ENCODE measurements around the gene ANKRD27.
"Not testable (repeated sequence)": the region's sequence is repeated elsewhere in the genome, so short reads cannot be mapped to it uniquely, and the experiment has no call there.

The ANKRD27 gene

DNA sequence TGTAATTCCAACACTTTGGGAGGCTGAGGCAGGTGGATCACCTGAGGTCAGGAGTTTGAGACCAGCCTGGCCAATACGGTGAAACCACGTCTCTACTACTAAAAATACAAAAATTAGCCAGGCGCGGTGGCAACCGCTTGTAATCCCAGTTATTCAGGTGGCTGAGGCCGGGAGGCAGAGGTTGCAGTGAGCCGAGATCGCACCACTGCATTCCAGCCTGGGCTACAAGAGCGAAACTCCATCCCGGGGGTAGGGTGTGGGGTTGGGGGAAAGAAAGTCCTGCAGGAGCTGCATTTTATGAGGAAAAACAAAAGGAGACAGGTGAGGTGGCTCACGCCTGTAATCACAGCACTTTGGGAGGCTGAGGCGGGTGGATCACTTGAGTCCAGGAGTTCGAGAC lies 22.6 kb downstream of the ANKRD27 start:
- DNase-seq, result not testable (repeated sequence)

DNA sequence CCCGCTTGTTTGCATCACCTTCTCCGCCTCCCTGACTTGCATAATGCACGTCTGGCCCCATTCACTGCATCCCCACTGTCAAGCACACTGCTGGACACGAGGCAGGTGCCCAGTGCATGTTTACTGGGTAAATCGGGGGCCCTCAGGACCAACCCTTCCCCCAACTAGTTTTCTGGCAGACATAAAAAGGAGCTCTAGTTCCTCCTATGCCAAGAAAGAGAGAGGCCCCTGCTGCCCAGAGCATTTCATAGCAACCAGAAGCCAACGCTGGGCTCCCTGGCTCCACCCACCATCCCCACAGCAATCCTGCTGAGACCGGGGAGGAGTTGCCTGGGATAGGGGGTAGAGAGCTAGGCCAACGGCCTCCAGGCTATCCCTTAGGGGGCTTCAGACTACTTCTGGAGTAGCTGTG lies 23.2 kb downstream of the ANKRD27 start:
- no peak for DNase-seq

DNA sequence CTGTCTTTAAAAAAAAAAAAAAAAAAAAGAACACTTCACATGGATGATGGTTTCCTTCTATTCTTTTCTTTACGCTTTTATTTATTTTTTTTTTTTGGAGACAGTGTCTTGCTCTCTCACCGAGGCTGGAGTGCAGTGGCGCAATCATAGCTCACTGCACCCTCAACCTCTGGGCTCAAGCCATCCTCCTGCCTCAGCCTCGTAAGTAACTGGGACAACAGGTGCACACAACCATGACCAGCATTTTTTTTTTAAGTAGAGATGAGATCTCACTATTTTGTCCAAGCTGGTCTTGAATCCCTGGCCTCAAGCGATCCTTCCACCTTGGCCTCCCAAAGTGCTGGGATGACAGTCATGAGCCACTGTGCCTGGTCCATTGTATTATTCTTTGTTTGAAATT lies 24.3 kb downstream of the ANKRD27 start:
- DNase-seq, result no peak

DNA sequence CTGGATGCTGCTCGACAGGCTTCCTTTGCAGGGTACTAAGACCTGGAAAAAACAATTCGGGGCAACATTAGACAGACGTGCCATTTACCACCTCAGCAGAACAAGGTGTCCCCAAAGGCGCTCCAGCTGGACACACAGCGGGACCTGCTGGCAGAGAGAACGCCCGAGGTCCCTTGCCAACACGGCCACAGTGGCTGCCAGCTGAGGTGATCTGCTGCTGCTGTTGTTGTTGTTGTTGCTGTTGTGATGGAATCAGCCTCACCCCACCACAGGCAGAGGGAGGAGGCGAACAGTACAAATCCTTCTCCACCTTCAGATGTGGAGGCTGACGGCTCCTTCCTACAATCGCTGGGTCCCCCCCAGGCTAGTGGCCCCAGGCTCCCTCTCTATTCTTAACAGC lies 25.2 kb downstream of the ANKRD27 start:
- DNase-seq, result no peak

DNA sequence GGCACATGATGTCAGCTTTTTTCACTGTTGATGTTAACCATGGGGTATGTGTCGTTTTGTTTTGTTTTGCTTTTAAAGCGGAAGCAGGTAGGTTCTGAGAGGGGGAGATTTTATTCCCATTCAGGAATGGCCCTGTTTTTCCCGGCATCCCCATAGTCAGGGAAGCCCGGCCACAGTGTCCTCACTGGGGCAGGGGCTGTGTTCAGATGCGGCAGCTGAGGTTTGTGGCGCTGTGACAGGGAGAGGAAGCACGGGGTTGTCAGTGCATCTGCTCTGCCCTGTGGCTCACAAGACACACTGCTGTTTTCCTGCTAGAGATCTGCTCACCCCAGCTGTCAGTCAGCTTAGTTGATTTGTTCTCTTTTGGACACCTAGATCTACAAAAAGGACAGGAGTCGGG lies 27.6 kb downstream of the ANKRD27 start:
- no peak for DNase-seq

DNA sequence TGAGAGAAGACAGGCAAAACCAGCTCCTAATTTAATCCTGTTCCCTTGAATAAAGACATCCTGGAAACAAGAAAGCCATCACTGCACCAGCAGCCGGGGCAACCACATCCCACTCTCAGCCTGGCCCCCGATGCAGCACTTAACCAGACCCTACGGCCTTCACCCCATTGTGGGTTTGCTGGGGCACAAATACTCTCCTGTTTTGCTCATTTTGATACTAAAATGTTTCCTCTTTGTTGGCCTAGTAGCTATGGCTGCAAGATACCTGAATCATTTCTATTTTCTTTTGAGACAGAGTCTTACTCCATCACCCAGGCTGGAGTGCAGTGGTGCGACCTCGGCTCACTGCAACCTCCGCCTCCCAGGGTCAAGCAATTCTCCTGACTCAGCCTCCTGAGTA lies 28.4 kb downstream of the ANKRD27 start:
- DNase-seq, result no peak

DNA sequence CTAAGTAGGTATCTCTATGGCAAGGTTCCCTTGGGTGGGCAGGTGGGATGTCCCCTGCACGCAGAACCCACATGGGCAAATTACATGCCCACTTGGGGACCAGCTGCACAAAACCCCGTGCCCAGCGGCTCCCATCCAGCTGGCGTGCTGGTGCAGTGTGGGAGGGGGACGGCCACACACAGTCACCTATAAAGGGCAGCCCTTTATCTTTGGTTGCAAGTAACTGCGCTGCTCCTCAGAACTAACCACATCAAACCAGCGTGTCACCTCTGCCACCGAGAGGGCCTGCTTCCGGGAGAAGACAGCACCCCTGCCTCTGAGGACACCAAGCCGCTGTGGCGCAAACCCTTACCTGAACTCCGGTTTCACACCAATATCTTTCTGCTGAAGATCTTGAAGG lies 32.2 kb downstream of the ANKRD27 start:
- no peak for DNase-seq

DNA sequence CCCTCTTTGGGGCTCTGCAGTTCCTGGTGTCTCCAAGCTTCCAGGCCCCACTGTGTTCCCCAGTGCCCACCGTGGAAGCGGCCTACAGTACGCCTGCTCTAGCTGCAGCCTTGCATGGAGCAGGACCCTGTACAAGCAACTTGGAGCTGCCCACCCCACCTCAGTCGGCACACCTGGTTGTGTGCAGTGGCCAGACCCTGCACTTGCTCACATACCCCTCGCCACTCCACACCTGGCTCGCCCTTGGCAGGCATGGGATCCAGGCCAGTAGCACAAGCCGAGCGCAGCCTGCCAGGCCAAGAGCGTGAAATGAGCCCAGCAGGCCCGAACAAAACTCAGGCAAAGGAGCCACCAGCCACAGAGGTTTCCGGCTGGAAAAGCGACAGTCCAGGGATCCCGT lies 36.4 kb downstream of the ANKRD27 start:
- no peak for DNase-seq

DNA sequence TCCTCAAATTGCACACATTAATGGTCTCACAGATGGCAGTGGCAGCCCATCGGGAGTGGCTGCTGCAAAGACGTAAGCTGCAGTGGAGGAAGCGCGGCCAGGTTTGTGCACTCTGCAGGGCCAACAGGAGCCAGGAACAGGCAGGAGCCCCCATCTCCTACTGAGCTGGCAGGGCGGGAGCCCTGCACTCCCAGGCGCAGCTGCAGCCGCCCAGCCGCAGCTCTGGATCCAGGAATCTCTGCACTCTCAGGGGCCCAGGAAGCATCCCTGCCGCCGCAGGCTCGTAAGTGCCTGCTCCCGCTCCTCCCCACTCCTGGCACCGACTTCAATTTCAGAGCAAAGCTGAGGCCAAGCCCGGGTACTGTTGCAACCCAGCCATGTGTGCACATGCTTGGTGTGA lies 37.5 kb downstream of the ANKRD27 start:
- no peak for DNase-seq

DNA sequence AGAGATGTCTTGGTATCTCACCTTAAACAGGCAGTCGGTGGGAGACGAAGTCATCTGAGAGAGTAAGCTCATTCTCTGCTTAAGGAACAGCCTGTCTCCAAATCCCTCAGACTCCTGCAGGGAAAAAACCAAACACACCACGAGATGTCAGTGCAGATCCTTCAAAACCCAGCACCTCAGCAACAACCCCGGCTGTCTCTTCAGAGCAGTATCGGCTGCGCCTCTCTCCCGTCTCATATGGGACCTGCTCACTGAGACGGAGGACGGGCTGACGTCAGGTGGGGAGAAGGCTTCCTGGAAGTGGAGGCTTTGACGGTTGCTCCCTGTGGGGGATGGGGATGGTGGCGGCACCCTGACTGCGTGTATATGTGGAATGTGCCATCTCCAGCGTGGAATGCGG lies 43.6 kb downstream of the ANKRD27 start:
- no peak for DNase-seq

DNA sequence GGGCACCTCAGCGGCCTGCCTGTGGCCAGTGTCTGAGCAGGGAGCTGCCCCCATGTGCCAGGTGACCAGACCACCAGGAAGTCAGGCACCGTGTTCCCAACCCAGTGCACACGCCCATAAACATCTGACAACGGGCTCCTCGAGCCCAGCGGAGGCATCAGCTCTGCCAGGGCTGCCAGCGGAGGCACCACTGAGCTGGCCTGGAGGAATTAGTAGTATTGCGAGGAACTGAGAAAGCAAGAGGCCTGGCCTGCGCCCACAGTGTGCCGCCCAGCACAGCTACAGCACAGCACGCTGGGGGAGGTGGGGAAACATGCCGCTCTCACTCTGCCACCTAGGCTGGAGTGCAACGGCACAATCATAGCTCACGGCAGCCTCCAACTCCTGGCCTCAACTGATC lies 44.6 kb downstream of the ANKRD27 start:
- DNase-seq, result no peak

DNA sequence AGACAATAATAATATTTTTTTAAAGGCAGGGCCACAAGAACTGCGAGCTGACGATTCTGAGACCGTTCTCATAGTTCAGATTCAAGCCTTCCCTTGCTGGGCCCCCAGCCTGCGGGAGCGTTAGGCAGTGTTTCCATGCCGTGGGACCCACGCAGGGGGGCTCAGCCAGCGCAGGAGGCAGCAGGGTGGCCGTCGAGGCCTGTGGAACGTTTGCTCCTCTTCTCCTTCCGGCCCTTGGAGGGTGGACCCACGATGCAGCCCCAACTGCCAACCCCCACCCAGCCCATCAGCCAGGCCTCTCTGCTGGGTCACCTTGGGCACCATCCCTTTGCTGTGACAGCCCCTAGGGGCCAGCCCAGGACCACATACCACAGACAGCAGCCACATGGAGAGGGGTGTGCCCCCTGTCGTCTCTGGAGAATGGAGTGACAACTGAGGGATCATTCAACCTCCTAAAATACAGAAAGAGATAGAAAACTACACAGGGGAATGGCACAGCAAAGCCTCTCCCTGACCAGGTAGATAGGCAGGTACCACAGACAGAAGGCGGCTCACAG lies 47.2 kb downstream of the ANKRD27 start:
- DNase-seq, result no peak

DNA sequence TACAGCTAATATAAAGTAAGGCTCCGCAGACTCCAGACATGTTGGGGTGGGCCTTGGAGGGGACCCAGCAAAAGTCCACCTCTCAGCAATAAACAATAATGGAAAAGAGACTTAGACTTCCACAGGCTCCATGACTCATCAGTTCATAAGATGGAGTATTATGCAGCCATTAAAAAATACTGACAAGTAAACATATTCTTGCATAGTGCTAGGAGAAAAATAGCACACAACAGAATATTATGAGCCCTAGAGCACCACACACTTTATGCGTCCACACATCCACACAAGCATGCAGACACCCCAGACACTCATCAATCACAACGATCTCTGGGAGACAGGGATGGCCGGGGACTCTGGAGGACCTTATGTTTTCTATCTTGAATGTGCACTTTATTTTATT lies 48.0 kb downstream of the ANKRD27 start:
- no peak for DNase-seq

DNA sequence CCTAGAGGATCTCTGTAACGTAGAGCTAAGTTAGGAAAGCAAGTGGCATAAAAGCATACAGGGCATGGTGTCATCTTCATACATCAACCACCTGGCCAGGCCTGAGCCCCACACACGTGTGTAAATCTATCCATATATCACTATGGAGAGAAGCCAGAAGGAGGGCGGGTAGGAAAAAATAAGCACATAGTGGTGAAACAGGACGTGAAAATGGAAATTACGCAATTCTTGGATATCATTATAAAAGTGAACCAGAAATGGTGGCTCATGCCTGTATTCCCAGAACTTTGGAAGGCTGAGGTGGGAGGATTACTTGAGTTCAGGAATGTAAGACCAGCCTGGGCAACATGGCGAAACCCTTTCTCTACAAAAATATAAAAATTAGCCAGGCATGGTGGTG lies 50.6 kb downstream of the ANKRD27 start:
- no peak for DNase-seq

DNA sequence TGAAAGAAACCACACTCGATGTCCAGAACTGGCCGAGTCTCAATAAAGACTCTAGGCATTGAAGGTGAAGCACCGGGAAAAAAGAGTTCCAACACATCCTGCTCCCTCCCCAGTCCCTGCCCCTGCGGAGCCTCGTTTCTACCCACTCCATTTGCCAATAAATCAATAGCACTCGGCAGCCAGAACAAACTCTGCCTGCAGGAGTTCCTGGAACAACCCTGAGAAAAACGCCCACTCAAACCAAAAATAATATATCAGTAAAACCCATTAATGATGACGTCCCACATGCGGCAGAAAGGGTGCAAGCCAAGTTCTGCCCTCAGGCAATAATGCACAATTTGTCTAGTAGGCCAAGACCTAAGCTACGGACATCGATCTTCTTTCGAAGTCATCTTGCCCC lies 53.0 kb downstream of the ANKRD27 start:
- DNase-seq, result no peak

DNA sequence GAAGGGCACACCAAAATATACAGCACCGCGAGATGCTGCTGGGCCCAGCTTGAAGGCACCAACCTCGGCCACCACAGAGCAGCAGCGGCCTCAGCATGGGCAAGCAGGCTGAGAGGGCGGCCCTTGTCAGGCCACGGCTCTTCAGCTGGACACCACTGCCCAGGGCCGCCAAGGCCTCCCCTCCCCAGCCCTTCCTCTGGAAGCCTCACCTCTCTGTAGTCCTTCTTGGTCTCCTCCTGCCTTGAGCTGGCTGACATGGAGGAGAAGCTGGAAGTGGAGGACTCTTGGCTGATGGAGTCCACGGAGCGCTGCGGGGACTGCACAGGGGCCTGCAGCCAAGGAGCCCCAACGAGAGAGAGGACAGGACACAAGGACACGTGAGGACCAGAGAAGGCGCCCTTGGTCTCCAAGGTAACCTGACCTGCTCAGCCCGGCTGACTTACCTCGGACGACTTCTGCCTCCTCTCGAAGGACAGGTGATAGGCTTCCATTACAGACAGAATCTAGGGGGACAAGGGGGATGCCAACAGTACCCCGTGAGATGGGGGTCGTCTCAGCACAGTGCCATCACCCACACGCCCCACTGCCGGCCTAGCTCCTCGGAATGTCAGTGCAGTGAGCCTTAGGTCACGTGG lies 55.8 kb downstream of the ANKRD27 start:
- DNase-seq, result no peak

DNA sequence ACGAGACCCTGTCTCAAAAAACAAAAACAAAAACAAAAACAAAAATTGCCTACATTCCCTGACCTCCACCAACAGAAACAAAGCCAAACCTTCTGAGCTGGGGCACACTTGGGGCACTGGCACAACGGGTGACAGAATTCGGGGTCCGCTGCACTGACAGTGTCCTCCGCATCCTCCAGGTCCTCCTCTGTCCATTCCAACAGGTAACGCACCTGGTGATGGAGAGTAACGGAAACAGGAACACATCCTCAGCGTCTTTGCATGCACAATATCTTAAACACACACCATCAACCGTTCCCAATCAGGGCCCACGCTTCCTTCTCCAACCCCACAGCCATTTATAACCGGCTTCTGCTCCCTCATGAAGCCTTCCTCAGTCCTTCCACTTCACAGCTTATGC lies 59.4 kb downstream of the ANKRD27 start:
- DNase-seq, result no peak

DNA sequence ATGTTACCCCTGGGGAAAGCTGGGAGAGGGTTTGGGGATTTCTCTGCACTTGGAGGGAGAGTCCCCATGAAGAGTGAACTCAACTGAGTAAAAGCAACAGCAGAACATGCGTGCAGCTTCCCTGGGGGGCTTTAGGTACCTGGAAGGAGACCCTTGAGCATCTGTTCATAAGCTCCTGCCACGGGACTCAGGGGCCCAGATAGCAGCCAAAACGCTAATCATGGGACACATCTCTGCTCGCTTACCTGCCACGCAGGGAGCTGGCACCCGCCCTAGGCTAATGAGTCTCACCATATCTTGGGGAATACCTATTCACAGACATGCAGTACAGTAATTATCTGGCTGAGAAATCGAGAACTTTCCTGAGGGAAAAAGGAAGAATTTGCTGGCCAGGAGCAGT lies 60.1 kb downstream of the ANKRD27 start:
- DNase-seq, result no peak

DNA sequence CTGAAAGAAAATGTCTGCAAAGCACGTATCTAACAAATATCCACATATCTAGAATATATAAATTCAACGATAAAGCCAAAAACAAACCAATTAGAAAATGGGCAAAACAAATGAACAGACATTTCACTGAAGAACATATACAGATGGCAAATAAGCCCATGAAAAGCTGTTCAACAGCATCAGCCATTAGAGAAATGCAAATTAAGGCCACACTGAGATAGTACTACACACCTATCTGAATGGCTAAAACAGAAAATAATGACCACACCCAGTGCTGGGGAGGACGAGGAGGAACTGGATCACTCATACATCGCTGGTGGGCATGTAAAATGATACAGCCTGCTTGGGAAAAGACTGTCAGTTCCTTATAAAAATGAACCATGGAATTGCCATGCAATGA lies 62.0 kb downstream of the ANKRD27 start:
- DNase-seq, result no peak

DNA sequence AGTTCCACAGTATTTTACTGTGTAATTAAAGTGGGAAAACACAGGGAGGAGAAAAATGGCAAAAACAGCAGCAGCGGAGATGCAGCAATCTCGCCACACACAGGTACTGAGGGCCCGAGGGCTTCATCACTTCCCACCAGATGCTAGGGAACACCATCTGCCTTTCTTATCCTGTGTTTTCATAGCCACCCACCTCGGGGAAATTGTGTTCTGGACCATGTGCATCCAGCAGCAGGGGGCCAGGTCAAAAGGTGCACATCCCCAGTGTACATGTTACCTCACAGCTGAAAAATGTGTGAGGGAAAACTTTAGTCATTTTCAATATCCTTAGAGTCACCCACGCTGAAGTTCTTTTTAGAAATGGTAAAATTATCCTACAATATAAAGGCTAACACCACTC lies 63.8 kb downstream of the ANKRD27 start:
- DNase-seq, result peak; percentile 29

DNA sequence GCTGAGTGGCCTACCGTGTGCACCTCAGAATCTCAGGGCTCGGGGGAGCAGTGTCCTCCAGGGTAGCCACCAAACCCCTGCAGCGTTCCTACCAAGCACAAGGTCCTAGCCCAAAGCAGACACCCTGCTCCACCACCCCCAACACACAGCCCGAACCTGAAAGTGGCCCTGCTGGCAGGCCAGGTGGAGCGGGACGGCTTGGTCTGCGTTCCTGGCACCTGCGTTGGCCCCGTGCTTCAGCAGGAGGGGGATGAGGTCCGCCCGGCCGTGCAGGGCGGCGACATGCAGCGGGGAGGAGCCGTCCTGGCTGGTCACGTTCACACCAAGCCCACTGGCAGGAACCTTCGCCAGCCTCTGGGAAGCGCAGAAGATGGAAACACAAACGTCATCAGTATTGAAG lies 67.5 kb downstream of the ANKRD27 start:
- no peak for DNase-seq

DNA sequence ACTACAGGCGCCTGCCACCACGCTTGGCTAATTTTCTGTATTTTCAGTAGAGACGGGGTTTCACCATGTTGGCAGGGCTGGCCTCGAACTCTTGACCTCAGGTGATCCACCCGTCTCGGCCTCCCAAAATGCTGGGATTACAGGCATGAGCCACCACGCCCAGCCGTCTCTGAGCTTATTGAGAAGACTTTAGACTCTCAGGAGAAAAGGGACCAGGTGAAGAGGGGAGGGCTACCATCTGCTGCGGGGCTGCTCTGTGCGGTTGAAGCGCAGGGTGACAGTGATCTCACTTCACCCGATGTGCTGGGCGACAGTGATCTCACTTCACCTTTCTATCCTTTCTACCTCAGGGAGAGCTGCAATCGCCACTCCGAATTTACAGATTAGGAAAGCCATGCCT lies 68.7 kb downstream of the ANKRD27 start:
- DNase-seq, result no peak

DNA sequence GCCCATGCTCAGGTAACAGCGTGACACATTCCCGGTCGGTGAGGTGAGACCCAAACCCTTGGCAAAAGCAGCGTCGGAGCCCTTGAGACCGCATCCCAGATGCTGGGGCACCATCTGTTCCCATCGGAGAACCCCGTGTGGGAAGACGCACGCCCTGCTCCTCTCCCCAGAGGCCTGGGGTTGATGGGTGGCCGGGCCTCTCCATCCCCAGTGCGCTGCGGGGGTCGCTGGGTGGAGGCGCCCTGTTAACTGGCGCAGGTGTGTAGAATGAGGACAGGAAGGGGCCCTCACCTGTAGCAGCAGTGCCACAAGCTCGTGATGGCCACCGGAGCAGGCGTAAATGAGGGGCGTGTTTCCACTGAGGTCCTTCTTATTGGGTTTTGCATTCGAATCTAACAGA lies 69.4 kb downstream of the ANKRD27 start:
- no peak for DNase-seq

DNA sequence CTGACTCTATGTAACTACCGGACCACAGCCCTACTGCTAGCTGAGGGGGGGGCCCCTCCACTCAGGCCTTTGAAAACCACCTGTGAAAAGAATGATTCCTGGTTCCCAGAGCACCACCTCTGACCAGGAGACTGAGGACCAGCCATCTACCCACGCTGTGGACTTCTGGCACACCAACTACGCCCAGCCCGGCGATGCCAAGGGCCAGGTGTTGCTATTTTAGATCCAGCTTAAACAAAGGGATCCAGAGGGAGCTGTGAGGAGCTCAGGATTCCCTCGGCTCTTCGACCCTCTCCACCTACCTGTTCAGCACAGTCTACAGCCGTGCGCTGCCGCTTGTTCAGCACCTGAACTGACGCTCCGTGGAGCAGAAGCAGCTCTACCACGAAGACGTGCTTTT lies 71.0 kb downstream of the ANKRD27 start:
- no peak for DNase-seq

DNA sequence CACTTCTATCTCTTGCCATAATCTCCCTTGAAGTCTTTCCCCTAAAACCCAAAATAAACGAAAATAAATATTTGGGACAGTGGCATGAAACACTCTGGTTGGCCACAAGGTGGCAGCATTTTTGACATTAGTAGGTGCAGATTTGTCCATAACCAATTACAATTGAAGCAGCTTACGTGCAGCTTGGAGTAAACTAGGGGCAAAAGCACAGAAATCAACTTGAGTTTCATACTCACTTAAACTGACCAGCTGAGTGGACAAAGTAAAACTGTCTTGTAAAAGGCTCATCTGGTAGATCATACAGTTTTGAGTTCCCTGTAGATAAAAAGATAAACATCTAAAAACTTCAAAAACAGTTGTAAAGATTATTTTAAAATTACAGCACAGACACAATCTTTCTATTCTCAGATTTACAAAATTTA lies 75.2 kb downstream of the ANKRD27 start:
- DNase-seq, result peak; percentile 53

DNA sequence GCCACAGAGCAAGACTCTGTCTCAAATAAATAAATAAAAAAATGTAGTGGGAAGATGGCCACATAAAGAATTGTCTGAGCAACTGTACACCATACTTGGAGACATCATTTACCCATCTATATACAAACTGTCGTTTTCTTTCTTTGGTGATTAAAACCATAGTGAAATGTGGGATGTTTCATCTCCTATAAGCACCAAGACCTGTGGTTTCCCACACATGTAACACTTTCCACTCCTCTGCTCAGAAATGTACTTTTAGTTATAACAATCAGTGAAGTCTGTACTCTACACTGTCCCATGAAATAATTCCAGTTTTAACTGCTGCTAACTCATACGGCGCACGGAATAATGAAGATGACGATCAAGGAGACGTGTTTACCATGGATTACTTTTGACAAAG lies 75.7 kb downstream of the ANKRD27 start:
- DNase-seq, result no peak
